HG02938 (cell line): ENCODE data around the gene ITGB2.
"Not testable (repeated sequence)": the region's sequence is repeated elsewhere in the genome, so short reads cannot be mapped to it uniquely, and the experiment has no call there.

Source experiments
- ATAC-seq: cut with Tn5 transposase; IDR thresholded peaks from one replicate; pipeline ENCODE4 v1.9.1; 2021; ENCODE audit warnings: mild to moderate bottlenecking, moderate library complexity; ENCODE audit not compliant: unreplicated experiment

ITGB2 gene

GRCh38 chr21:44942566-44942965 lies 21.9 kb upstream of the ITGB2 start:
- ATAC-seq, result no peak

- no peak for ATAC-seq
Observed at GRCh38 chr21:44941567-44941966, 20.9 kb upstream of the ITGB2 start.

- ATAC-seq, result peak; percentile 35
Observed at GRCh38 chr21:44940116-44940631, 19.5 kb upstream of the ITGB2 start.

GRCh38 chr21:44939532-44940115 lies 18.9 kb upstream of the ITGB2 start, which contains the start of gene SLX9:
Gene SLX9, plus strand, starts transcription at chr21:44940029. Its CDS starts 29 bp downstream, at chr21:44940058.
- ATAC-seq, result peak; percentile 68

- ATAC-seq, result no peak
Observed at GRCh38 chr21:44938772-44939531, 18.3 kb upstream of the ITGB2 start.

GRCh38 chr21:44935533-44935927 lies 14.8 kb upstream of the ITGB2 start:
- no peak for ATAC-seq

GRCh38 chr21:44934797-44935532 lies 14.3 kb upstream of the ITGB2 start:
- ATAC-seq, result no peak

GRCh38 chr21:44934276-44934675 lies 13.6 kb upstream of the ITGB2 start:
- no peak for ATAC-seq

- no peak for ATAC-seq
Observed at GRCh38 chr21:44933918-44934260, 13.2 kb upstream of the ITGB2 start.

- no peak for ATAC-seq
Observed at GRCh38 chr21:44933199-44933917, 12.7 kb upstream of the ITGB2 start.

- ATAC-seq, result no peak
Observed at GRCh38 chr21:44932408-44933181, 11.9 kb upstream of the ITGB2 start.

- ATAC-seq, result no peak
Observed at GRCh38 chr21:44931501-44932407, 11.1 kb upstream of the ITGB2 start.

GRCh38 chr21:44931137-44931500 lies 10.4 kb upstream of the ITGB2 start:
- ATAC-seq, result no peak

- ATAC-seq, result no peak
Observed at GRCh38 chr21:44930543-44930981, 9.9 kb upstream of the ITGB2 start.

GRCh38 chr21:44929799-44930542 lies 9.3 kb upstream of the ITGB2 start:
- no peak for ATAC-seq

- no peak for ATAC-seq
Observed at GRCh38 chr21:44929242-44929798, 8.6 kb upstream of the ITGB2 start.

GRCh38 chr21:44928500-44929241 lies 8.0 kb upstream of the ITGB2 start:
- ATAC-seq, result not testable (repeated sequence)
